ENCODE measurements around the gene RASA3.

GRCh38 chr13:114068656-114069318 lies 63.6 kb downstream of the RASA3 start:
- TF ChIP-seq, protein P1, sequence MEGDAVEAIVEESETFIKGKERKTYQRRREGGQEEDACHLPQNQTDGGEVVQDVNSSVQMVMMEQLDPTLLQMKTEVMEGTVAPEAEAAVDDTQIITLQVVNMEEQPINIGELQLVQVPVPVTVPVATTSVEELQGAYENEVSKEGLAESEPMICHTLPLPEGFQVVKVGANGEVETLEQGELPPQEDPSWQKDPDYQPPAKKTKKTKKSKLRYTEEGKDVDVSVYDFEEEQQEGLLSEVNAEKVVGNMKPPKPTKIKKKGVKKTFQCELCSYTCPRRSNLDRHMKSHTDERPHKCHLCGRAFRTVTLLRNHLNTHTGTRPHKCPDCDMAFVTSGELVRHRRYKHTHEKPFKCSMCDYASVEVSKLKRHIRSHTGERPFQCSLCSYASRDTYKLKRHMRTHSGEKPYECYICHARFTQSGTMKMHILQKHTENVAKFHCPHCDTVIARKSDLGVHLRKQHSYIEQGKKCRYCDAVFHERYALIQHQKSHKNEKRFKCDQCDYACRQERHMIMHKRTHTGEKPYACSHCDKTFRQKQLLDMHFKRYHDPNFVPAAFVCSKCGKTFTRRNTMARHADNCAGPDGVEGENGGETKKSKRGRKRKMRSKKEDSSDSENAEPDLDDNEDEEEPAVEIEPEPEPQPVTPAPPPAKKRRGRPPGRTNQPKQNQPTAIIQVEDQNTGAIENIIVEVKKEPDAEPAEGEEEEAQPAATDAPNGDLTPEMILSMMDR (IDR thresholded peaks at IDR 0.05): no peak
- no peak for TF ChIP-seq POLR2A (IDR thresholded peaks at IDR 0.05)
